H1 (cell line): ENCODE data around the gene WWC1. TPM values are rescaled to one million over a fixed set of nuclear protein-coding genes. Genes with fewer than 3 reads are reported as not detected.

Experiments used
- CTCF ChIA-PET: fragments of 300-600 bp; sonication (Branson Sonifier 250); formaldehyde crosslinking; loops from one replicate; lab custom pipeline; 2021; ENCODE audit not compliant: partially characterized antibody; lab: Charles Lee
- POLR2A ChIA-PET: fragments of 300-600 bp; sonication (Branson Sonifier 250); formaldehyde crosslinking; loops from one replicate; lab custom pipeline; 2021; ENCODE audit warnings: inconsistent platforms; ENCODE audit not compliant: partially characterized antibody; lab: Charles Lee
- DNase-seq, 2 experiments: peaks; one replicate each; pipeline versions ENCODE4 v3.0.0 to v3.0.0-alpha.2; 2010 to 2022; ENCODE audit warnings: low spot score in 2 of 2, low read depth in 1 of 2, mixed read lengths in 1 of 2
- FAIRE-seq: peaks from 2 replicates; lab custom pipeline; 2011; peaks lifted over from hg19 to GRCh38; lab: Jason Lieb, UNC
- H2AFZ ChIP-seq: 2 replicates; pipeline ENCODE4 v1.8.1; 2012; ENCODE audit warnings: low read length, inconsistent platforms
- H2AK5ac ChIP-seq: 2 replicates; pipeline ENCODE4 v1.6.1; 2013; ENCODE audit warnings: low read depth, low read length
- H2BK120ac ChIP-seq: replicated peaks from 2 replicates; pipeline ENCODE3; 2013; ENCODE audit warnings: low read depth, low read length, inconsistent platforms
- H2BK12ac ChIP-seq: 2 replicates; pipeline ENCODE4 v1.6.1; 2013; ENCODE audit warnings: low read depth, low read length
- H2BK15ac ChIP-seq: 2 replicates; pipeline ENCODE4 v1.6.1; 2013; ENCODE audit warnings: low read length
- H2BK20ac ChIP-seq: 2 replicates; pipeline ENCODE4 v1.6.1; 2013; ENCODE audit warnings: low read length
- H2BK5ac ChIP-seq: 2 replicates; pipeline ENCODE4 v1.6.1; 2013; ENCODE audit warnings: low read depth, low read length
- H3K14ac ChIP-seq: 2 replicates; pipeline ENCODE4 v1.6.1; 2013; ENCODE audit warnings: inconsistent platforms; ENCODE audit not compliant: insufficient read length
- H3K18ac ChIP-seq: 2 replicates; pipeline ENCODE4 v1.6.1; 2013; ENCODE audit warnings: low read length; ENCODE audit errors: extremely low read depth
- H3K23ac ChIP-seq: 2 replicates; pipeline ENCODE4 v1.6.1; 2013; ENCODE audit warnings: inconsistent platforms; ENCODE audit not compliant: insufficient read length
- H3K23me2 ChIP-seq: 2 replicates; pipeline ENCODE4 v1.6.1; 2013; ENCODE audit warnings: low read depth, low read length
- H3K27ac ChIP-seq: 2 replicates; pipeline ENCODE4 v1.6.1; 2011; ENCODE audit warnings: low read depth, low read length, inconsistent platforms
- H3K27me3 ChIP-seq, 4 experiments: replicated peaks in 1 of 4; 1 replicate in 1 of 4; 2 replicates in 3 of 4; pipeline versions ENCODE4 v1.6.1 to v1.8.1; 2011 to 2013; ENCODE audit warnings: low read length in 3 of 4, mild to moderate bottlenecking in 3 of 4, inconsistent platforms in 2 of 4, mixed read lengths in 2 of 4, moderate library complexity in 1 of 4; ENCODE audit not compliant: control insufficient read depth in 3 of 4, insufficient read depth in 3 of 4; ENCODE audit errors: extremely low read depth in 1 of 4
- H3K36me3 ChIP-seq, 4 experiments: 2 replicates each; pipeline versions ENCODE4 v1.6.1 to v1.8.1; 2011 to 2013; ENCODE audit warnings: mild to moderate bottlenecking in 4 of 4, low read length in 3 of 4, moderate library complexity in 2 of 4, control low read depth in 1 of 4, inconsistent platforms in 1 of 4; ENCODE audit not compliant: insufficient read depth in 4 of 4, control insufficient read depth in 2 of 4
- H3K4ac ChIP-seq: replicated peaks from 2 replicates; pipeline ENCODE3; 2013; ENCODE audit warnings: low read length, low read depth, mixed read lengths, inconsistent platforms; ENCODE audit not compliant: insufficient read length
- H3K4me1 ChIP-seq, 4 experiments: replicated peaks in 1 of 4; 1 replicate in 1 of 4; 2 replicates in 3 of 4; pipeline versions ENCODE4 v1.6.1 to v1.8.1; 2011 to 2013; ENCODE audit warnings: low read length in 3 of 4, inconsistent platforms in 2 of 4, mixed read lengths in 1 of 4; ENCODE audit not compliant: insufficient read depth in 4 of 4, control insufficient read depth in 3 of 4
- H3K4me2 ChIP-seq, 2 experiments: 2 replicates each; pipeline versions ENCODE4 v1.6.1 to v1.8.1; 2011 to 2013; ENCODE audit warnings: low read depth in 2 of 2, low read length in 2 of 2, control low read depth in 1 of 2, inconsistent platforms in 1 of 2, mild to moderate bottlenecking in 1 of 2; ENCODE audit not compliant: insufficient read depth in 1 of 2
- H3K4me3 ChIP-seq, 4 experiments: fragments of 200-600, 300-600 bp in 1 of 4; sonication (generic), shearing (Covaris generic), sonication (Bioruptor Twin) in 1 of 4; 2 replicates each; pipeline versions ENCODE4 v1.5.1 to v1.8.1; 2011 to 2016; ENCODE audit warnings: low read length in 4 of 4, low read depth in 3 of 4, control low read depth in 2 of 4, inconsistent platforms in 2 of 4, mild to moderate bottlenecking in 2 of 4, mixed read lengths in 1 of 4, moderate library complexity in 1 of 4; ENCODE audit not compliant: insufficient read depth in 2 of 4; ENCODE audit errors: extremely low read depth in 1 of 4
- H3K56ac ChIP-seq: replicated peaks from 2 replicates; pipeline ENCODE3; 2013; ENCODE audit warnings: low read depth, mild to moderate bottlenecking, mixed read lengths, low read length, inconsistent platforms; ENCODE audit not compliant: insufficient read length
- H3K79me1 ChIP-seq: 2 replicates; pipeline ENCODE4 v1.6.1; 2013; ENCODE audit warnings: low read depth, low read length, control low read depth
- H3K79me2 ChIP-seq, 2 experiments: 2 replicates each; pipeline versions ENCODE4 v1.6.1 to v1.8.1; 2012 to 2013; ENCODE audit warnings: low read length in 2 of 2, mild to moderate bottlenecking in 2 of 2, inconsistent platforms in 1 of 2; ENCODE audit not compliant: insufficient read depth in 2 of 2, control insufficient read depth in 1 of 2
- H3K9ac ChIP-seq, 4 experiments: replicated peaks in 1 of 4; 1 replicate in 1 of 4; 2 replicates in 3 of 4; pipeline versions ENCODE4 v1.6.1 to v1.8.1; 2011 to 2013; ENCODE audit warnings: low read depth in 3 of 4, low read length in 3 of 4, control low read depth in 2 of 4, mild to moderate bottlenecking in 2 of 4, moderate library complexity in 2 of 4, inconsistent platforms in 1 of 4; ENCODE audit errors: extremely low read depth in 1 of 4
- H3K9me3 ChIP-seq, 2 experiments: 2 replicates each; pipeline versions ENCODE4 v1.6.1 to v1.8.1; 2012 to 2013; ENCODE audit warnings: mild to moderate bottlenecking in 2 of 2, moderate library complexity in 2 of 2, control low read depth in 1 of 2, inconsistent platforms in 1 of 2, low read depth in 1 of 2, low read length in 1 of 2, mixed read lengths in 1 of 2; ENCODE audit not compliant: insufficient read depth in 2 of 2
- H4K20me1 ChIP-seq, 2 experiments: replicated peaks in 1 of 2; 2 replicates each; pipeline versions ENCODE3 to v1.8.1; 2011 to 2013; ENCODE audit warnings: inconsistent platforms in 2 of 2, low read length in 2 of 2, mild to moderate bottlenecking in 1 of 2; ENCODE audit not compliant: insufficient read depth in 2 of 2, control insufficient read depth in 1 of 2
- H4K5ac ChIP-seq: 2 replicates; pipeline ENCODE4 v1.6.1; 2013; ENCODE audit warnings: low read length, low read depth, mixed read lengths, inconsistent platforms; ENCODE audit not compliant: insufficient read length
- H4K8ac ChIP-seq: 2 replicates; pipeline ENCODE4 v1.8.0; 2013; ENCODE audit warnings: mild to moderate bottlenecking, moderate library complexity, low read length, inconsistent platforms; ENCODE audit not compliant: insufficient read depth; ENCODE audit errors: extremely low read depth
- H4K91ac ChIP-seq: replicated peaks from 2 replicates; pipeline ENCODE3; 2013; ENCODE audit warnings: low read length, mixed read lengths, inconsistent platforms; ENCODE audit not compliant: insufficient read length
- CREB1 ChIP-seq: IDR thresholded peaks from 2 replicates; pipeline ENCODE4 v1.6.1; 2012; ENCODE audit warnings: inconsistent platforms
- CTBP2 ChIP-seq: IDR thresholded peaks from 2 replicates; pipeline ENCODE4 v1.7.0; 2011; ENCODE audit warnings: borderline replicate concordance, mild to moderate bottlenecking, moderate library complexity, mixed read lengths, low read length; ENCODE audit not compliant: insufficient read depth, insufficient read length
- MAX ChIP-seq: IDR thresholded peaks from 2 replicates; pipeline ENCODE4 v1.6.1; 2012; ENCODE audit warnings: inconsistent platforms
- NANOG ChIP-seq: IDR thresholded peaks from 2 replicates; pipeline ENCODE4 v1.6.1; 2011; ENCODE audit warnings: low read length, low read depth, mild to moderate bottlenecking, inconsistent platforms; ENCODE audit not compliant: insufficient read depth, poor library complexity, severe bottlenecking
- RAD21 ChIP-seq, 2 experiments: IDR thresholded peaks in 1 of 2; conservative IDR thresholded peaks in 1 of 2; 2 replicates each; pipeline ENCODE4 v1.6.1; 2011; ENCODE audit warnings: low read depth in 2 of 2, low read length in 2 of 2, improper control_type of control experiment in 1 of 2, inconsistent platforms in 1 of 2, mild to moderate bottlenecking in 1 of 2, moderate library complexity in 1 of 2
- YY1 ChIP-seq: IDR thresholded peaks from 2 replicates; pipeline ENCODE4 v1.6.1; 2011; ENCODE audit warnings: low read depth, mild to moderate bottlenecking, low read length
- WGBS, 2 experiments: shearing (Covaris generic) in 1 of 2; methylation state at CpG; one replicate each; pipeline versions ENCODE4 v1.1.6 to v1.1.7; 2013 to 2015; ENCODE audit warnings: low lambda C conversion rate in 2 of 2, mixed read lengths in 2 of 2, inconsistent platforms in 1 of 2, low coverage in 1 of 2, missing lambda C conversion rate in 1 of 2; ENCODE audit not compliant: insufficient replicate concordance in 2 of 2, insufficient coverage in 1 of 2, insufficient read length in 1 of 2; ENCODE audit errors: extremely low coverage in 1 of 2, missing lambda C conversion rate in 1 of 2; 5-methylcytosine and 5-hydroxymethylcytosine counted together
- polyA plus RNA-seq, 7 experiments: library from polyadenylated mRNA; depleted of rRNA in 3 of 7; stranded (reverse) in 5 of 7; unstranded in 2 of 7; fragments of >200 nt in 5 of 7; fragments of 200-250 nt in 2 of 7; gene quantifications; 1 replicate in 5 of 7; 2 replicates in 1 of 7; 4 replicates in 1 of 7; pipeline versions ENCODE4 v1.2.1 to v1.2.3, GENCODE V29; 2011 to 2013; ENCODE audit warnings: missing spikeins in 2 of 7, mixed read lengths in 2 of 7
- total RNA-seq: library from RNA; stranded (reverse); fragmentation: NEBNext Ultra II Directional; extraction: Animal tissue kit (Norgen Biotek cat#: 25700); gene quantifications from 2 replicates; pipeline ENCODE4 v1.2.1, GENCODE V29; 2021

WWC1 gene
- total and polyA plus RNA-seq, 2 of the 8 experiments (the other 6 are each of a cell fraction or from before 2014, with no cell fraction given), result 16.4 to 41.1 TPM

GRCh38 chr5:168407211-168407610, 115.8 kb downstream of the WWC1 start:
- no peak overlapping the region for H3K4me2 ChIP-seq
- no peak for TF ChIP-seq CTBP2
- no peak for TF ChIP-seq RAD21 (IDR thresholded peaks at IDR 0.05 in 1 of 2, conservative IDR thresholded peaks at IDR 0.05 in 1 of 2; ENCODE audit: low read depth in 2 of 2, low read length in 2 of 2)
- no peak for TF ChIP-seq MAX
- TF ChIP-seq CREB1, result no peak
- TF ChIP-seq NANOG, result no peak
- TF ChIP-seq YY1, result no peak

More at GRCh38 chr5:168407211-168407610, 115.8 kb downstream of the WWC1 start:
- Histone ChIP-seq H3K4ac (no peak overlapping the region), H2BK12ac (no peak overlapping the region), H4K20me1 (peaks cover 0 to 3% of the 10 kb centered on the region in 2 experiments), H3K56ac (no peak overlapping the region), H3K14ac (no peak overlapping the region), H3K36me3 (peaks cover 5 to 23% (median 14%) of the 10 kb centered on the region in 4 experiments), H3K18ac (no peak overlapping the region), H3K23me2 (no peaks in the 10 kb centered on the region), H2BK20ac (no peak overlapping the region), H4K5ac (no peak overlapping the region), H4K91ac (no peak overlapping the region), H3K79me2 (no peaks in the 10 kb centered on the region), H2AFZ (no peak overlapping the region), H4K8ac (no peak overlapping the region), H3K9ac (no peak overlapping the region), H3K4me3 (no peak overlapping the region), H3K23ac (no peak overlapping the region), H3K27me3 (no peaks in the 10 kb centered on the region), H2BK15ac (no peak overlapping the region), H2BK5ac (no peak overlapping the region), H3K4me1 (peaks cover 0 to 2% (median 2%) of the 10 kb centered on the region in 4 experiments; a peak in 2 of 7 replicates), H3K79me1 (no peaks in the 10 kb centered on the region; the same call in 1 of the 2 replicates), H3K27ac (no peak overlapping the region), H3K9me3 (no peaks in the 10 kb centered on the region), H2AK5ac (no peak overlapping the region), H2BK120ac (no peak overlapping the region)
- ChIA-PET POLR2A (interaction anchor here (2.3 kb wide), 1 partner anchor 9 kb away, joined by 5 read pairs; no protein-coding TSS in a partner anchor), CTCF (interaction anchor here (0.6 to 8.2 kb wide), 7 partner anchors 9 to 1141 kb away, joined by 3 to 66 read pairs (median 4); no protein-coding TSS in a partner anchor)
- FAIRE-seq (no peak), DNase-seq (no peak)
- 81% methylated on average over 1 of the region's 1 CpG; no CpG with 5 or more reads in 1 of the 2 experiments for WGBS, 2 experiments
